Measurements from ENCODE around the gene DEPP1.
A peak's percentile ranks its signal among the peaks of the same experiment; 100 is the strongest.

The DEPP1 gene

DNA sequence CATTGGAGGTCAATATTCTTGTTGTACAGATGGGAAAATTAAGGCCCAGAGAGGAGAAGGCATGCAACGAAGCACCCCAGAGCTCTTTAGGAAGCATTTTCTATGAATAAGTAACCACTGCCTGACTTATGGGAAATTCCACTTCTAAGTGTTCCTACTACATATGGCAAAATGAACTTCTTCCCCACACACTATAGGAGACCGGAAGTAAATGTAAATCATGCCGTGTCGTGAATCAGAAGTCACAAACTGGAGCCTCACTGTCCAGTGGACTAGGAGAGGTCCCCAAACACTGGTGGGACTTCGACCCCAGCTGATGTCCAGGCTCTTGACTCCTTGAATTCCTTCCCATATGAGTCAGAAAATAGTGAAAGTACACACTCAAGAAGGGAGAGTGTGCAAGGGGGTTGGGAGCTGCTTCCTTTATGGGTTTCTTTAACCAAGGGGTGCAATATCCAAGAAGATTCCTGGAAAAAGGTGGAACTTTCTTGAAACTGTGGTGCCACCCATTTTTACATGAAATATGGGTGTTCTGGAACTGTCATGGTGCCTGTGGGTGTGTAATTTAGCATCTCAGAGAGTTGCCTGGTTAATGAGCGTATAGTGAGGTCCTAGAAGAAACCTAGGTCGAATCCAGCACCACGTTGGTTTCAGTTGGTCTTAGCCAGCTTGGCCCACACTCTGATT lies 12.3 kb downstream of the DEPP1 start:
- no peak overlapping the region for H3K4me3 ChIP-seq (ENCODE audit: low read depth, low read length)
- H3K36me3 ChIP-seq: no peaks in the 10 kb centered on the region
- no peak for DNase-seq
- H3K4me1 ChIP-seq: peaks cover 9% of the 10 kb centered on the region; the same call in 1 of the 2 replicates
- no peaks in the 10 kb centered on the region for H3K27me3 ChIP-seq
- no peaks in the 10 kb centered on the region for H3K9me3 ChIP-seq
- TF ChIP-seq, protein P1, sequence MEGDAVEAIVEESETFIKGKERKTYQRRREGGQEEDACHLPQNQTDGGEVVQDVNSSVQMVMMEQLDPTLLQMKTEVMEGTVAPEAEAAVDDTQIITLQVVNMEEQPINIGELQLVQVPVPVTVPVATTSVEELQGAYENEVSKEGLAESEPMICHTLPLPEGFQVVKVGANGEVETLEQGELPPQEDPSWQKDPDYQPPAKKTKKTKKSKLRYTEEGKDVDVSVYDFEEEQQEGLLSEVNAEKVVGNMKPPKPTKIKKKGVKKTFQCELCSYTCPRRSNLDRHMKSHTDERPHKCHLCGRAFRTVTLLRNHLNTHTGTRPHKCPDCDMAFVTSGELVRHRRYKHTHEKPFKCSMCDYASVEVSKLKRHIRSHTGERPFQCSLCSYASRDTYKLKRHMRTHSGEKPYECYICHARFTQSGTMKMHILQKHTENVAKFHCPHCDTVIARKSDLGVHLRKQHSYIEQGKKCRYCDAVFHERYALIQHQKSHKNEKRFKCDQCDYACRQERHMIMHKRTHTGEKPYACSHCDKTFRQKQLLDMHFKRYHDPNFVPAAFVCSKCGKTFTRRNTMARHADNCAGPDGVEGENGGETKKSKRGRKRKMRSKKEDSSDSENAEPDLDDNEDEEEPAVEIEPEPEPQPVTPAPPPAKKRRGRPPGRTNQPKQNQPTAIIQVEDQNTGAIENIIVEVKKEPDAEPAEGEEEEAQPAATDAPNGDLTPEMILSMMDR (IDR thresholded peaks at IDR 0.05; ENCODE audit: low read depth, low read length): no peak

DNA sequence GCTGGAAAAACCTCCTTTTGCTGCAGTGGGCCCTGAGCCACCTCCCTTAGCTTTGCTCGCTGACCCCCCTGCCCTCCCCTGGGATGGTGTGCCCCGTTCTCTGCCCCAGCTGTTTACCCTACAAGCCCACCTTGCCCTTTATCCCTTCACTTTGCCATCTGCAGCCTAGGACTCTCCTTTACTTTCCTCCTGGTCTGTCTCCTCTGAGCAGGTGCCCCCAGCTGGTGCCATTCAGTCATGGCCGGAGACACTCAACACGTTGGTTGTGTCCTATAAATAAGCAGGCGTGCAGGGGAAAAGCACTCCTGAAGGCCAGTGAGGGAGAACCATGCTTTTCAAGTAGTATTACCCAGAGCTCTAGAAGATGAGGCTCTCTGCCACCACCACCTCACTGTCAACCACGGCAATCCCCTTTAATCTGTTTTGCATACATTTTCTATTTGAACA lies 12.9 kb downstream of the DEPP1 start:
- TF ChIP-seq, protein P1 (IDR thresholded peaks at IDR 0.05; ENCODE audit: low read depth, low read length): no peak
- no peak overlapping the region for H3K4me3 ChIP-seq (ENCODE audit: low read depth, low read length)
- no peaks in the 10 kb centered on the region for H3K36me3 ChIP-seq
- H3K27me3 ChIP-seq: no peaks in the 10 kb centered on the region
- DNase-seq: no peak
- no peaks in the 10 kb centered on the region for H3K9me3 ChIP-seq
- H3K4me1 ChIP-seq: peaks cover 9% of the 10 kb centered on the region; the same call in 1 of the 2 replicates

DNA sequence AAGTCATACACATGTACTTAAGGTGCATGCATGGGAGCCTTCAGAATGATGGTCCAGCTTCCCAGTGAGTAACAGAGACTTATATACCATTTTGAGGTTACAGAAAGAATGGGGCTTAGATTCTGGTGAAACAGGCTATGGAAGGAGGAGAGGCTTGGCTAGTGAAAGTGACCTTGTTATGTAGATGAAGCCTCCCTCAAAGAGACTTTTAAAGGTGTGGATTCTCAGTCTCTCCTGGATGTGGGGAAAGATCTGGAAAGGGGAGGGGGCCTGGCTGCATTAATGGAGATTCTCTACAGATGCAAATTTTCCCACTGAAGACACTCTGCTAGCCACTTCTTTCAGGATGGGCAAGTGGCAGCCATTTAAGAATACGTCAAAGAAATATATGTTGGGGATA lies 13.5 kb downstream of the DEPP1 start:
- TF ChIP-seq, protein P1 (IDR thresholded peaks at IDR 0.05; ENCODE audit: low read depth, low read length): no peak
- Histone ChIP-seq H3K4me3 (ENCODE audit: low read depth, low read length) (no peak overlapping the region), H3K4me1 (peaks cover 9% of the 10 kb centered on the region; the same call in 1 of the 2 replicates), H3K27me3 (no peaks in the 10 kb centered on the region), H3K36me3 (no peaks in the 10 kb centered on the region), H3K9me3 (no peaks in the 10 kb centered on the region)
- no peak for DNase-seq

DNA sequence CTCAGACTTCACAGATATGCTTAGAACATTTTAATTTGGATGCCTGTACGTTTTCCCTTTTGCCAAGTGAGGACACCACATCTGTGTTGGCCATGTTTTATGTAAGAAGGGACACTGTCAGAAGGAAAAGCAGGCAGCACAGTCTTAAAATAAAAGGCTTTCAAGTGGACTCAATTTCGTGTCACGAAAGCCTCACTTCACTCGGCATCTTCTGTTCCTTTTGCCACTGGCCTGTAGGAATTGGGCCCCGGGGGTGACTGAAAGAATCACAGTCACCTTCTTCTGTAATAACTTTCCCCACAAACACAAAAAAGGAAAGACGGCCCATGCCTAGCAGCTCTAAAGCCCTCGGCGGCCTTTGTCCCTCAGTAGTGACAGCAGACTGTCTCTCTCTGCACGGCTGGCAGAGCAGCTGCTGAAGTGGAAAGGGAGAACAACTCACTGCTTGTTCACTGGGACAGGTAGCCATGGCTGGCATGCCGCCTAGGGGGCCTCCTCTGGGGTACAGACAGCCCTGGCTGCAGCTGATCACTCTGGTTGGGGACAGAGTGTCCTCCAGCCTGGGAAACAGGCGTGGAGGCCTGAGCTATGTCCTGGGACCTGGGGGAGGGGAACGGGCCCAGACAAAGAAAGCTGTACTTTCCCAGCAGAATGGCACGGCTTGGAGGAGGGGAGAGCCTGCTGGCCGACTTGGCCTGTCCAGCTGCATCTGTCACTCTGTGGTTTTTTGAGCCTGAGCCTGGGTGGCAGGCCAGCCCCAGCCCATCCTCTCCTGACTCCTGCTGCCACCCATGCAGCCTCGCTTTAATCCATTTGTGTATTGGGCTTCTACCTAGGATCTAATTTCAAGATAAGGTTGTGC lies 14.6 kb downstream of the DEPP1 start:
- H3K9me3 ChIP-seq: no peaks in the 10 kb centered on the region
- H3K27me3 ChIP-seq: no peaks in the 10 kb centered on the region
- TF ChIP-seq, protein P1 (IDR thresholded peaks at IDR 0.05; ENCODE audit: low read depth, low read length): no peak
- peak; percentile 28 for DNase-seq
- H3K4me3 ChIP-seq (ENCODE audit: low read depth, low read length): no peak overlapping the region
- H3K4me1 ChIP-seq: peaks cover 12% of the 10 kb centered on the region; the same call in 1 of the 2 replicates
- no peaks in the 10 kb centered on the region for H3K36me3 ChIP-seq

DNA sequence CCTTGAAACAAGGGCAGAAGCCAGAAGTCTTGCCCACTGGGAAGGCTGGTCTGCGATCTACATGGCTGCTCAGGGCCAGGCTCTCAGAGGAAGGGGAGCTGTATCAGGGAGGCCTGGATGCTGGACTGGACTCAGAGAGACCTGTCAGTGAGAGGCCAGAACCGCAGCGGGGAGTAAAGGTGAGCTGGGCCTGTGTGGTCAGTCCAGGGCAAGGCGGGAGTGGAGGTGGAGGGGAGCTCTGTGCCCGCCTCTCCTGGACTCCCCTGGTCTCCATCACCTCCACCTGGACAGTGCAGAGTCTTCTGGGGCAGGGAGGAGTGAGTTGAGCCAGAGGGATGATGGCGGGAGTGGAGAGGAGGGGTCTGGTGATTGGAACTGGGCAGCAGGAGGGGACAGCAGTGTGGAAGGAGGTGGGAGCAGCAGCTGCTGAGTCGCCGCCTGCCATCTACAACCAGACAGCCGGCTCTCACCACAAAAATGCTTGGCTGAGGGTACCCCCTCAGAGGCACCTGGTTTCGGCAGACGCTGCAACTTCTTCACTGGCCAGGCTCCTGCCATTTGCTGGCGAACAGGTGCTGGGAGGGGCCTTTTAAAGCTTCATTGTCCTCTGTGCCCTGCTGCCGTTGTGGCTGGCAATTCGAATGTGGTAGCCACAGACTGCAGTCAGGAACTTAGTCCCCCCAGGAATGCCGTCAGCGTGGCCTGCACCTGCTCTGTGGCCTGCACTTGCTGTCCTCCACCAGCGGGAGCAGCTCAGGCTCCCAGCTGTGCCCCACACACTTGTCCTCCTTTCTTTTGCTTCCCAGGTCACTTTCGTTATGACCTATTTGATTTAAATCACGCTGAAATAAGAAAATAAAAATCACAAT lies 15.5 kb downstream of the DEPP1 start:
- TF ChIP-seq, protein P1 (IDR thresholded peaks at IDR 0.05; ENCODE audit: low read depth, low read length): peak; percentile 25; the same call in 1 of the 2 replicates
- Histone ChIP-seq H3K4me1 (peaks cover 12% of the 10 kb centered on the region; the same call in 1 of the 2 replicates), H3K36me3 (no peaks in the 10 kb centered on the region), H3K27me3 (no peaks in the 10 kb centered on the region), H3K9me3 (no peaks in the 10 kb centered on the region), H3K4me3 (ENCODE audit: low read depth, low read length) (no peak overlapping the region)
- no peak for DNase-seq
